HG03565 (cell line): ENCODE results near the gene HCCS.

Experiments used
- ATAC-seq: cut with Tn5 transposase; IDR thresholded peaks from one replicate; pipeline ENCODE4 v1.9.1; 2021; ENCODE audit warnings: mild to moderate bottlenecking, moderate library complexity; ENCODE audit not compliant: unreplicated experiment

The HCCS gene

GRCh38 chrX:11111037-11111851 lies at the start of gene HCCS:
Gene HCCS, plus strand, starts transcription at chrX:11111332. Its CDS starts 729 bp downstream, at chrX:11112061.
- peak; percentile 88 for ATAC-seq

GRCh38 chrX:11064276-11064675 lies 46.9 kb upstream of the HCCS start:
- ATAC-seq, result no peak

GRCh38 chrX:11064851-11065600 lies 46.1 kb upstream of the HCCS start:
- no peak for ATAC-seq

GRCh38 chrX:11066812-11067211 lies 44.3 kb upstream of the HCCS start:
- no peak for ATAC-seq

DNA sequence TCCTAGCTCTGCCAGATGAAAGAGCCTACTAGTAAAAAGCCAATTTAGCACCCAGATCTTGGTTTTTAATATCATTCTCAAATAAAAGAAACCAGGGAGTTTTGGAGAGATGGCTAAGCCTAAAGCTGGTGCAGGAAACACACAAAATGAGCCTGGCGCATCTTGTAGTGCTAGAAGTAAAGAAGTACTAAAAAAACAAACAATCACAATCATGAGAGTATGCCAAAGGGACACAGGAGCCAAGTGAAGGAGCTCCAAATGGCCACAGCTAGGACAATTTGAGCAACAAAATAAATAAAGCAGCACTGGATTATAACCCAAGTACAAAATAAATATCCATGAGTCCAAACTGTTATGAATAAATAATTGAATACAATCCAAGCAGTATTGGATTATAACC lies 37.8 kb upstream of the HCCS start:
- no peak for ATAC-seq

DNA sequence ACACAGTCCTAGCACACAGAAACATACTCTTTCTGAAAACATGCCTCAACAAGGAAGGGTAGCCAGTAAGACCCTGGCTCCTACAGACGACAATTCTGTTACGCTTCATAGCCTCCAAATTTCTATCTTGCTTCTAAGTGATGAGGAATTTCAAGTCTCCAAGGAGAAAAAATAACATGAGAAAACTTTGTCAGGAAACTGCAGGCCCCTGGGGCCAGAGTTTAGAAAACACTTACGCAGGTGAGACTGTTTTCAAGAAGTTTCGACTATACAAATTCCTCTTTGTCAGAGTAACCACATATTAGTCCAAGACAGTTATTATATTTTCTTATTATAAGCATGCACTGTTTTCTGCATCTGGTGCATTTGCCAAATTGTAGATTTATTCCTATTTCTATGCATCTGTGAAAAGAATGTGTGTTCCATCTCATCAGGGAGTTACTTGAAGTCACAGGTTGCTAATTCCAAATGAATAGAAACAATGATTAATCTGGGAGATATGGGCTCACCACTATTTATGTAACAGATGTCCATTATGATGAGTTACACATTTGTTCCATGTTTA lies 30.3 kb upstream of the HCCS start:
- ATAC-seq, result no peak

- no peak for ATAC-seq
These were observed 29.6 kb upstream of the HCCS start for GRCh38 chrX:11081511-11081910.

DNA sequence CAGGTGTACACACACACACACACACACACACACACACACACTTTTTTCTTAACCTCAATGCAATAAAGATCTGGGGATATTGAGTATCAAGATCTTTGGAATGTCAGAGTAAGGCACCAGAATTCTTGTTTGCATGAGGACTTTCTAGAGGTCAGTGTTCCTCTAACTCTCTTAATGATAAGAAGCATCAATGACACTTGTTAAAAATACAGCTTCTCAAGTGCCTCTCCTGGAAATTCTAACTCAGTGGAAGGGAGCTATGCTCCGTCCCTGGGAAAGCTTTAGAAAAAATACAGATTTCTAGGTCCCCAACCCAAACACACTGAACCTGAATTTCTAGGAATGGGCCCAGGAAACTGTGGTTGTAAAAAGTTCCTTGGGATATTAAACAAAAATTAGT lies 25.8 kb upstream of the HCCS start:
- ATAC-seq, result no peak

DNA sequence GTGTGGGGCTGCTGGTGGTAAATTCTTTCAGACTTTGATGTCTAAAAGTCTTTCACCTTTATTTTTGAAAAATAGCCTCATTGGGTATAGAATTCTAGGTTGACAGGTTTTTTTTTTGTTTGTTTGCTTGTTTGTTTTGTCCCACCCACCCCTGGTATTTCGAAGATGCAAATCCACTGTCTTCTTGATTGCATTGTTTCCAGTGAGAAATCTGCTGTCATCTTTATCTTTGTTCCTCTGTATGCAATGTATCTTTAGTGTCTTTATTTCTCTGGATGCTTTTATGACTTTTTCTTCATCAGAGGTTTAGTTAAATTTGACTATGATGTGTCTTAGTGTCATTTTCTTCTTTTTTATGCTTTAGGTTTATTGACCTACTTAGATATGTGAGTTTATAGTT lies 21.3 kb upstream of the HCCS start:
- no peak for ATAC-seq

GRCh38 chrX:11097933-11098332 lies 13.2 kb upstream of the HCCS start:
- no peak for ATAC-seq

DNA sequence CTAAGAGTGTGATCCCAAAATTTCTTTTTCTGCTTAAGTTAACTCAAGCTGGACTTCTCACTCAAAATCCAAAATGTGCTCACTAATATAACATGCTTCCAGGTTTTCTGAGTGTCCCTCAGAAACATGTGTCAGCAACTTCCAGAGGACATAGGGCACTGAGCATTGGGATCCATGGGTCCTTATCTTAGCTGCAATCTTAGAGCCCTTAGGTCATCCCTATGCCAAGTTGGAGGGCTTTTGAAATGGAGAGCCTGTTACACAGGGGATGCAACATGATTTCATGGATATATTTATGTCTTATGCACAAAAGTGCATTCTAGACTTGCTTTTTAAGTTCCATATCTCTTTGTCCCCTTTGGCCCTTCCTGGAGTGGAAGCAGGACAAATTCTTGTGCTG lies 11.7 kb upstream of the HCCS start:
- ATAC-seq, result no peak

- ATAC-seq, result no peak
These were observed 10.7 kb upstream of the HCCS start for GRCh38 chrX:11100281-11101035.

DNA sequence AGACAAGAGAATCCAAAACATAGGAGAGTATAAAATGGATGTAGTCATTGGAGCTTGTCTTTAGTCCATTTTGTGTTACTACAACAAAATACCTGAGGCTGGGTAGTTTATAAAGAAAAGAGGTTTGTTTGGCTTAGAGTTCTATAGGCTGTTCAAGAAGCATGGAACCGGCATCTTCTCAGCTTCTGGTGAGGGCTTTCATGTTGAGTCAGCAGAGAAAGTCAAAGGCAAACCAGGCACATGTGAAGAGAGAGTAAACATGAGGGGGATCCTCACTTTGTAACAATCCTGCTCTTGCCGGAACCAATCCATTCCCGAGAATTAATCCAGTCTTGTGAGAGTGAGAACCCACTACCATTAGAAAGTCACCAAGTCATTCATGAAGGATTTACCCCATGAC lies 8.1 kb upstream of the HCCS start:
- ATAC-seq, result no peak

DNA sequence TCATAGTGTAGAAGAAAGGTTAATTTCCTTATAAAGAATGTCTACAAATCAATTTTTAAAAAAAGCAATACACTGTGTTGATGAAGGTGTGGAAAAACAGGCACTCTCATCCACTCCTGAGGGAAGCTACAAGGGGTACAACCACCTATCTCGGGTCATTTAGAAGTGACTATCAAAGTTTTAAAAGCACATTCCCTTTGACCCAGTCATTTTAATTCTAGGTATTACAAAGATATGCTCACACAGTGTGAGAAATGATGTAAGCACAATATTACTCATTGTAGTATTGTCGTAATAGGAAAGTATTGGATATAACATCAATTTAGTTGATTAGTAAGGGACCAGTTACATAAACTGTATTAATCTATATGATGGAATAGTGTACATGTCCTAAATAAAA lies 7.4 kb upstream of the HCCS start:
- ATAC-seq, result no peak

DNA sequence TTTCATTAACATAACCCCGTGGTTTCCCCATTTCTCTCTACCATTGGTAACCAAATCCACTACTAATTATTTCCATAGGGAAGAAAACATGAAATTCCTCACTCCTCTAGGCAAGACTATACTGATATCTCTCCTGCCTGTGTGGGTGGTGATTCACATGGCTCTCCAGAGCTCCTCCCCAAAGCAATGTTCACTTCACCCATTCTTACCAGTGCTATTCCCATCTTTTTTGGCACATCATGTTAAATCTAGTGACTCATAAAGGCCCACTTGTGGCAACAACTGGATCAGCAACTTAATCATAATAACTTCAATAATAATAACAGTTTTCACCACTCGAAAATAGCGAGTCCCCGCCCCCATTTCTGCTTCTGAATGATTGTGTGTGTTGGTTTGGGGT lies 6.1 kb upstream of the HCCS start:
- ATAC-seq, result no peak

- no peak for ATAC-seq
These were observed 2.7 kb upstream of the HCCS start for GRCh38 chrX:11108253-11108941.

DNA sequence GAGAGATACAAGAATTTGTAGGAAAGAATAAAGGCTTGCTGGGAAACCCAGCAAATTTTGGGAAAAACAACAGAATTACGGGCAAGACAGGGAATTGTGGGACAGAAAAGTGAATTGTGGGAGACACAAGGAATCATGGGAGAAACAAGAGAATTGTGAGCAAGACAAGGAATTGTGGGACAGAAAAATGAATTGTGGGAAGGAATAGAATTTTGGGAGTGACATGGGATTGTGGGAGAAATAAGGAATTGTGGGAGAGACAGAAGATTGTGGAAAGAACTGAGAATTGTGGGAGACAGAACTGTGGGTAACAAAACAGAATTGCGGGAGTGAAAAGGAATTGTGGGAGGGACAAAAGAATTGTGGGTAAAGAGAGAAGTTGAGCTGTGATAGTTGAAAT lies 1.2 kb upstream of the HCCS start:
- ATAC-seq, result no peak

GRCh38 chrX:11111947-11112346 lies 815 bp downstream of the HCCS start:
- no peak for ATAC-seq

GRCh38 chrX:11113731-11114130 lies 2.6 kb downstream of the HCCS start:
- ATAC-seq, result no peak

DNA sequence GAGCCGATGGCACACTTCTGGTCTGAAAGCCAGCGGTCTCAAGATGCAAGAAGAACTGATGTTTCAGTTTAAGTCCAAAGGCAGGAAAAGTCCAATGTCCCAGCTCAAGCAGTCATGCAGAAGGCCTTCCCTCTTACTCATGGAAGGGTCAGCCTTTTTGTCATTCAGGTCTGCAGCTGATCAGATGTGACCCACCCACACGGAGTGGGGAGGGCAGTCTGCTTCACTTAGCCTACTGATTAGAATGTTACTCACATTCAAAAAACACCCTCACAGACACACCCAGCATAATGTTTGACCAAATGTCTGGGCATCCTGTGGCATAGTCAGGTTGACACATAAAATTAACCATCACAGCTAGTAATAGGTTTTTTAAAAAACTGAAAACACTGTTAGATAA lies 6.6 kb downstream of the HCCS start:
- no peak for ATAC-seq
